K562 (cell line): ENCODE data around the gene HNF1B. TPM values are rescaled to one million over a fixed set of nuclear protein-coding genes. Genes with fewer than 3 reads are reported as not detected.

Experiments
- ATAC-seq: fragments of 200-7000 bp; cut with Tn5 transposase; 3 replicates; pipeline ENCODE4 v1.9.1; 2020; ENCODE audit warnings: moderate library complexity
- BruUV-seq: library from RNA; stranded (reverse); fragments of 400-500 nt; replicated peaks from 2 replicates; lab custom pipeline; 2021; lab: Mats Ljungman, UMichigan
- CTCF ChIA-PET: fragments of 300-600 bp; formaldehyde crosslinking; extraction: SDS; loops from one replicate; lab custom pipeline; 2021; ENCODE audit warnings: low intra/inter-chr PET ratio; lab: Yijun Ruan, JAX
- POLR2A ChIA-PET: fragments of 300-600, 350-650 bp; sonication (Branson Sonifier 250); formaldehyde crosslinking; extraction: SDS; loops from one replicate; lab custom pipeline; 2021; ENCODE audit warnings: antibody characterized with exemption, inconsistent platforms; lab: Yijun Ruan, JAX
- DNase-seq, 4 experiments: peaks; one replicate each; pipeline versions ENCODE4 v3.0.0 to v3.0.0-alpha.2; 2011 to 2018; ENCODE audit warnings: low spot score in 3 of 4, mixed read lengths in 3 of 4; ENCODE audit errors: extremely low read depth in 1 of 4
- FAIRE-seq: peaks from 2 replicates; lab custom pipeline; 2011; peaks lifted over from hg19 to GRCh38; lab: Jason Lieb, UNC
- H2AFZ ChIP-seq: 2 replicates; pipeline ENCODE4 v1.6.0; 2011; ENCODE audit warnings: low read depth, low read length, control low read depth, inconsistent platforms
- H3K27ac ChIP-seq: fragments of 200-600 bp; 3 replicates; pipeline ENCODE4 v1.8.0; 2011; ENCODE audit warnings: low read depth, mild to moderate bottlenecking, control low read depth, inconsistent platforms, low read length, moderate library complexity, mixed read lengths; ENCODE audit errors: extremely low read depth
- H3K27me3 ChIP-seq, 2 experiments: fragments of 300-600 bp in 1 of 2; 2 replicates in 1 of 2; 3 replicates in 1 of 2; pipeline versions ENCODE4 v1.6.0 to v1.8.0; 2011; ENCODE audit warnings: inconsistent platforms in 2 of 2, low read length in 2 of 2, mild to moderate bottlenecking in 1 of 2, mixed read lengths in 1 of 2, moderate library complexity in 1 of 2; ENCODE audit not compliant: control insufficient read depth in 2 of 2, insufficient read depth in 2 of 2
- H3K36me3 ChIP-seq: fragments of 300-600 bp; 3 replicates; pipeline ENCODE4 v1.8.0; 2011; ENCODE audit warnings: mild to moderate bottlenecking, low read length, inconsistent platforms; ENCODE audit not compliant: control insufficient read depth, insufficient read depth
- H3K4me1 ChIP-seq, 2 experiments: fragments of 200-600 bp in 1 of 2; replicated peaks in 1 of 2; 2 replicates in 1 of 2; 3 replicates in 1 of 2; pipeline versions ENCODE4 v1.5.1 to v1.8.0; 2011; ENCODE audit warnings: inconsistent platforms in 2 of 2, low read length in 2 of 2, mild to moderate bottlenecking in 1 of 2, mixed read lengths in 1 of 2, moderate library complexity in 1 of 2; ENCODE audit not compliant: control insufficient read depth in 2 of 2, insufficient read depth in 2 of 2
- H3K4me2 ChIP-seq: 2 replicates; pipeline ENCODE4 v1.6.1; 2011; ENCODE audit warnings: low read length, control low read depth, inconsistent platforms, mixed read lengths; ENCODE audit not compliant: insufficient read depth
- H3K4me3 ChIP-seq: fragments of 200-600 bp; sonication (generic), shearing (Covaris generic); 2 replicates; pipeline ENCODE4 v1.5.1; 2016; ENCODE audit warnings: control low read depth, inconsistent platforms
- H3K79me2 ChIP-seq: fragments of 200-600 bp; 3 replicates; pipeline ENCODE4 v1.8.0; 2011; ENCODE audit warnings: low read length, inconsistent platforms; ENCODE audit not compliant: control insufficient read depth, insufficient read depth
- H3K9ac ChIP-seq, 2 experiments: 2 replicates each; pipeline versions ENCODE4 v1.6.0 to v1.6.1; 2011; ENCODE audit warnings: low read depth in 2 of 2, low read length in 2 of 2, control low read depth in 1 of 2, inconsistent platforms in 1 of 2, mild to moderate bottlenecking in 1 of 2, mixed read lengths in 1 of 2; ENCODE audit not compliant: insufficient read depth in 1 of 2
- H3K9me1 ChIP-seq: one replicate; pipeline ENCODE4 v1.6.0; 2011; ENCODE audit warnings: inconsistent platforms, mild to moderate bottlenecking, low read length, moderate library complexity; ENCODE audit not compliant: control insufficient read depth, insufficient read depth
- H3K9me3 ChIP-seq: replicated peaks from 2 replicates; pipeline ENCODE4 v1.5.1; 2011; ENCODE audit warnings: low read depth, low read length, inconsistent platforms; ENCODE audit not compliant: control insufficient read depth, insufficient read depth
- H4K20me1 ChIP-seq: replicated peaks from 2 replicates; pipeline ENCODE4 v1.6.1; 2011; ENCODE audit warnings: low read length, inconsistent platforms, mixed read lengths; ENCODE audit not compliant: control insufficient read depth, insufficient read depth
- ESRRA ChIP-seq: fragments of 450-650 bp; IDR thresholded peaks from 2 replicates; pipeline ENCODE4 v1.6.1; 2014; ENCODE audit warnings: low read depth, mild to moderate bottlenecking, moderate library complexity, borderline replicate concordance
- GTF2E2 ChIP-seq: fragments of 200-800 bp; sonication (Bioruptor generic); IDR thresholded peaks from 2 replicates; pipeline ENCODE4 v1.6.1; 2016; ENCODE audit warnings: missing genetic modification characterization, missing compliant biosample characterization
- PHF21A ChIP-seq: fragments of 450-650 bp; IDR thresholded peaks from 2 replicates; pipeline ENCODE4 v1.6.1; 2017; ENCODE audit warnings: low read depth, borderline replicate concordance
- SNRNP70 ChIP-seq: fragments of 200-400 bp; formaldehyde crosslinking; optimal IDR thresholded peaks from 2 replicates; pipeline ENCODE3; 2017; ENCODE audit warnings: low read depth, low read length
- SRF ChIP-seq, 2 experiments: fragments of 250-450, 450-650 bp in 1 of 2; sonication (Bioruptor Pico) in 1 of 2; sonication (generic) in 1 of 2; formaldehyde crosslinking; IDR thresholded peaks; 2 replicates each; pipeline versions ENCODE4 v1.5.0 to v1.5.1; 2020 to 2022; ENCODE audit warnings: mild to moderate bottlenecking in 1 of 2, missing genetic modification reagents in 1 of 2
- ZC3H11A ChIP-seq: IDR thresholded peaks from 2 replicates; pipeline ENCODE4 v1.6.1; 2012; ENCODE audit warnings: low read depth, low read length, improper control_type of control experiment
- ZNF23 ChIP-seq: fragments of 250-450 bp; sonication (Bioruptor Pico); IDR thresholded peaks from 2 replicates; pipeline ENCODE4 v1.4.0; 2020; ENCODE audit warnings: mild to moderate bottlenecking
- ZNF561 ChIP-seq: fragments of 450-650 bp; formaldehyde crosslinking; conservative IDR thresholded peaks from 2 replicates; pipeline ENCODE4 v1.4.0; 2020; ENCODE audit warnings: mild to moderate bottlenecking, moderate library complexity
- ZNF583 ChIP-seq: fragments of 250-450 bp; sonication (Bioruptor Pico); IDR thresholded peaks from 2 replicates; pipeline ENCODE4 v1.4.0; 2020
- ZNF764 ChIP-seq: fragments of 250-450 bp; sonication (Bioruptor Pico); IDR thresholded peaks from 2 replicates; pipeline ENCODE4 v1.4.0; 2020; ENCODE audit warnings: low read depth, mild to moderate bottlenecking, moderate library complexity
- WGBS: fragments of 100-300 bp; shearing (Covaris generic); methylation state at CpG from one replicate; pipeline ENCODE4 v1.1.6; 2016; ENCODE audit warnings: low coverage, mixed read lengths; ENCODE audit not compliant: insufficient coverage; ENCODE audit errors: missing lambda C conversion rate; 5-methylcytosine and 5-hydroxymethylcytosine counted together
- in situ Hi-C: fragments of 300-500 bp; cut with MboI; formaldehyde crosslinking; loops from 4 replicates; pipeline ENCODE4 v1.15.0; 2018; ENCODE audit warnings: inconsistent platforms, mixed read lengths
- intact Hi-C: fragments of 100-400 bp; cut with micrococcal nuclease; formaldehyde crosslinking; loops from 2 replicates; pipeline ENCODE4 v1.14.2; 2022
- polyA plus RNA-seq, 8 experiments: library from polyadenylated mRNA; depleted of rRNA in 4 of 8; stranded (reverse) in 5 of 8; unstranded in 3 of 8; fragments of >200 nt; fragmentation: Nextera tagmentation in 2 of 8; fragmentation: Illumina TruSeq in 1 of 8; extraction: Ambion mirVana in 2 of 8; extraction: Trizol in 1 of 8; gene quantifications; 2 replicates each; pipeline versions ENCODE4 v1.2.1 to v1.2.3, GENCODE V29; 2011 to 2014; ENCODE audit warnings: inconsistent platforms in 1 of 8, missing spikeins in 1 of 8
- total RNA-seq, 7 experiments: library from RNA; depleted of rRNA in 6 of 7; stranded (reverse); fragments of >200 nt in 6 of 7; fragmentation: Illumina TruSeq in 2 of 7; extraction: Trizol in 2 of 7; gene quantifications; 2 replicates each; pipeline versions ENCODE4 v1.2.1 to v1.2.3, GENCODE V29; 2011 to 2021; ENCODE audit warnings: low replicate concordance in 1 of 7
- TF ChIP-seq, protein P1 (sequence below): IDR thresholded peaks from 2 replicates; pipeline ENCODE4 v1.6.1; 2011; ENCODE audit warnings: borderline replicate concordance, low read depth, mild to moderate bottlenecking, moderate library complexity, low read length; ENCODE audit not compliant: insufficient read depth, poor library complexity, severe bottlenecking
- TF ChIP-seq, protein P2 (sequence below): fragments of 450-650 bp; IDR thresholded peaks from 2 replicates; pipeline ENCODE4 v1.6.1; 2017; ENCODE audit warnings: antibody characterized with exemption, mild to moderate bottlenecking
- TF ChIP-seq, protein P3 (sequence below): sonication (generic); formaldehyde crosslinking; IDR thresholded peaks from 2 replicates; pipeline ENCODE4 v1.8.0; 2023; ENCODE audit warnings: mild to moderate bottlenecking, missing genetic modification reagents
- TF ChIP-seq, protein P4 (sequence below): fragments of 450-650 bp; formaldehyde crosslinking; IDR thresholded peaks from 2 replicates; pipeline ENCODE4 v1.4.0; 2022; ENCODE audit warnings: missing genetic modification characterization

The HNF1B gene
- total and polyA plus RNA-seq, 9 of the 15 experiments (the other 6 are each of a cell fraction or from before 2014, with no cell fraction given), result not detected

DNA sequence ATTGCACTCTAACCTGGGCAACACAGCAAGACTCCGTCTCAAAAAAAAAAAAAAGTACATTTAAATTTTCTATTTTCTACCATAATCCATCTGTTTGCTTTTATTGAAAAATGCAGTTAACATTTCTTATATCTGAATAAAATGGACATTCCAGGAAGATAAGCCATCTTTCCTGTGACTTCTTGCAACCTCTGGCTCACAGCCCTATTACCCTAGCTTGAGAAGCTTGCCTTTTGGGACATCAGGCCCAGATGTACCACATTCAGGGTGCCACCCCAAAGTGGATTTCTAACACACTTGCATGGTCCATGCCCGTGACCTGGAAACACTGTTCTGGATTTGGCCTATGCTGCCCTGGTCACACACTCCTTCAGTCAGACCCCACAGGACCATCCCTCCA, 71.5 kb downstream of the HNF1B start:
- Histone ChIP-seq H3K4me1 (no peaks in the 10 kb centered on the region), H3K36me3 (no peaks in the 10 kb centered on the region), H3K4me2 (no peak overlapping the region), H4K20me1 (no peaks in the 10 kb centered on the region), H3K27ac (no peak overlapping the region), H3K9me1 (no peaks in the 10 kb centered on the region), H3K4me3 (no peak overlapping the region), H3K9me3 (no peaks in the 10 kb centered on the region), H3K27me3 (peaks cover 24 to 40% of the 10 kb centered on the region in 2 experiments), H3K79me2 (no peaks in the 10 kb centered on the region), H2AFZ (no peak overlapping the region), H3K9ac (no peak overlapping the region)
- intact Hi-C loops (no loop called here), in situ Hi-C loops (no loop called here)
- ATAC-seq (no peak), FAIRE-seq (no peak), DNase-seq (no peak)
- no TSS peak for BruUV-seq
- ChIA-PET POLR2A (no interaction called here), CTCF (no interaction called here)
- 21% methylated on average over 2 of the region's 2 CpGs for WGBS
- TF ChIP-seq GTF2E2 (tag) (no peak), ZNF561 (CRISPR knock-in tag) (no peak), ZC3H11A (no peak), ZNF583 (no peak), SRF (CRISPR knock-in tag; IDR thresholded peaks at IDR 0.05) (no peak), SNRNP70 (no peak), PHF21A (no peak), ESRRA (no peak), ZNF764 (CRISPR knock-in tag) (no peak), ZNF23 (CRISPR knock-in tag) (no peak)
- TF ChIP-seq, protein P1, sequence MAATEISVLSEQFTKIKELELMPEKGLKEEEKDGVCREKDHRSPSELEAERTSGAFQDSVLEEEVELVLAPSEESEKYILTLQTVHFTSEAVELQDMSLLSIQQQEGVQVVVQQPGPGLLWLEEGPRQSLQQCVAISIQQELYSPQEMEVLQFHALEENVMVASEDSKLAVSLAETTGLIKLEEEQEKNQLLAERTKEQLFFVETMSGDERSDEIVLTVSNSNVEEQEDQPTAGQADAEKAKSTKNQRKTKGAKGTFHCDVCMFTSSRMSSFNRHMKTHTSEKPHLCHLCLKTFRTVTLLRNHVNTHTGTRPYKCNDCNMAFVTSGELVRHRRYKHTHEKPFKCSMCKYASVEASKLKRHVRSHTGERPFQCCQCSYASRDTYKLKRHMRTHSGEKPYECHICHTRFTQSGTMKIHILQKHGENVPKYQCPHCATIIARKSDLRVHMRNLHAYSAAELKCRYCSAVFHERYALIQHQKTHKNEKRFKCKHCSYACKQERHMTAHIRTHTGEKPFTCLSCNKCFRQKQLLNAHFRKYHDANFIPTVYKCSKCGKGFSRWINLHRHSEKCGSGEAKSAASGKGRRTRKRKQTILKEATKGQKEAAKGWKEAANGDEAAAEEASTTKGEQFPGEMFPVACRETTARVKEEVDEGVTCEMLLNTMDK, result no peak
- TF ChIP-seq, protein P2, sequence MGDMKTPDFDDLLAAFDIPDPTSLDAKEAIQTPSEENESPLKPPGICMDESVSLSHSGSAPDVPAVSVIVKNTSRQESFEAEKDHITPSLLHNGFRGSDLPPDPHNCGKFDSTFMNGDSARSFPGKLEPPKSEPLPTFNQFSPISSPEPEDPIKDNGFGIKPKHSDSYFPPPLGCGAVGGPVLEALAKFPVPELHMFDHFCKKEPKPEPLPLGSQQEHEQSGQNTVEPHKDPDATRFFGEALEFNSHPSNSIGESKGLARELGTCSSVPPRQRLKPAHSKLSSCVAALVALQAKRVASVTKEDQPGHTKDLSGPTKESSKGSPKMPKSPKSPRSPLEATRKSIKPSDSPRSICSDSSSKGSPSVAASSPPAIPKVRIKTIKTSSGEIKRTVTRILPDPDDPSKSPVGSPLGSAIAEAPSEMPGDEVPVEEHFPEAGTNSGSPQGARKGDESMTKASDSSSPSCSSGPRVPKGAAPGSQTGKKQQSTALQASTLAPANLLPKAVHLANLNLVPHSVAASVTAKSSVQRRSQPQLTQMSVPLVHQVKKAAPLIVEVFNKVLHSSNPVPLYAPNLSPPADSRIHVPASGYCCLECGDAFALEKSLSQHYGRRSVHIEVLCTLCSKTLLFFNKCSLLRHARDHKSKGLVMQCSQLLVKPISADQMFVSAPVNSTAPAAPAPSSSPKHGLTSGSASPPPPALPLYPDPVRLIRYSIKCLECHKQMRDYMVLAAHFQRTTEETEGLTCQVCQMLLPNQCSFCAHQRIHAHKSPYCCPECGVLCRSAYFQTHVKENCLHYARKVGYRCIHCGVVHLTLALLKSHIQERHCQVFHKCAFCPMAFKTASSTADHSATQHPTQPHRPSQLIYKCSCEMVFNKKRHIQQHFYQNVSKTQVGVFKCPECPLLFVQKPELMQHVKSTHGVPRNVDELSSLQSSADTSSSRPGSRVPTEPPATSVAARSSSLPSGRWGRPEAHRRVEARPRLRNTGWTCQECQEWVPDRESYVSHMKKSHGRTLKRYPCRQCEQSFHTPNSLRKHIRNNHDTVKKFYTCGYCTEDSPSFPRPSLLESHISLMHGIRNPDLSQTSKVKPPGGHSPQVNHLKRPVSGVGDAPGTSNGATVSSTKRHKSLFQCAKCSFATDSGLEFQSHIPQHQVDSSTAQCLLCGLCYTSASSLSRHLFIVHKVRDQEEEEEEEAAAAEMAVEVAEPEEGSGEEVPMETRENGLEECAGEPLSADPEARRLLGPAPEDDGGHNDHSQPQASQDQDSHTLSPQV, result no peak
- TF ChIP-seq, protein P3, sequence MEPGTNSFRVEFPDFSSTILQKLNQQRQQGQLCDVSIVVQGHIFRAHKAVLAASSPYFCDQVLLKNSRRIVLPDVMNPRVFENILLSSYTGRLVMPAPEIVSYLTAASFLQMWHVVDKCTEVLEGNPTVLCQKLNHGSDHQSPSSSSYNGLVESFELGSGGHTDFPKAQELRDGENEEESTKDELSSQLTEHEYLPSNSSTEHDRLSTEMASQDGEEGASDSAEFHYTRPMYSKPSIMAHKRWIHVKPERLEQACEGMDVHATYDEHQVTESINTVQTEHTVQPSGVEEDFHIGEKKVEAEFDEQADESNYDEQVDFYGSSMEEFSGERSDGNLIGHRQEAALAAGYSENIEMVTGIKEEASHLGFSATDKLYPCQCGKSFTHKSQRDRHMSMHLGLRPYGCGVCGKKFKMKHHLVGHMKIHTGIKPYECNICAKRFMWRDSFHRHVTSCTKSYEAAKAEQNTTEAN (CRISPR knock-in tag), result no peak
- TF ChIP-seq, protein P4, sequence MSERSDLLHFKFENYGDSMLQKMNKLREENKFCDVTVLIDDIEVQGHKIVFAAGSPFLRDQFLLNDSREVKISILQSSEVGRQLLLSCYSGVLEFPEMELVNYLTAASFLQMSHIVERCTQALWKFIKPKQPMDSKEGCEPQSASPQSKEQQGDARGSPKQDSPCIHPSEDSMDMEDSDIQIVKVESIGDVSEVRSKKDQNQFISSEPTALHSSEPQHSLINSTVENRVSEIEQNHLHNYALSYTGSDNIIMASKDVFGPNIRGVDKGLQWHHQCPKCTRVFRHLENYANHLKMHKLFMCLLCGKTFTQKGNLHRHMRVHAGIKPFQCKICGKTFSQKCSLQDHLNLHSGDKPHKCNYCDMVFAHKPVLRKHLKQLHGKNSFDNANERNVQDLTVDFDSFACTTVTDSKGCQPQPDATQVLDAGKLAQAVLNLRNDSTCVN, result no peak
